ENCODE measurements around the gene PI4K2A.

The PI4K2A gene

DNA sequence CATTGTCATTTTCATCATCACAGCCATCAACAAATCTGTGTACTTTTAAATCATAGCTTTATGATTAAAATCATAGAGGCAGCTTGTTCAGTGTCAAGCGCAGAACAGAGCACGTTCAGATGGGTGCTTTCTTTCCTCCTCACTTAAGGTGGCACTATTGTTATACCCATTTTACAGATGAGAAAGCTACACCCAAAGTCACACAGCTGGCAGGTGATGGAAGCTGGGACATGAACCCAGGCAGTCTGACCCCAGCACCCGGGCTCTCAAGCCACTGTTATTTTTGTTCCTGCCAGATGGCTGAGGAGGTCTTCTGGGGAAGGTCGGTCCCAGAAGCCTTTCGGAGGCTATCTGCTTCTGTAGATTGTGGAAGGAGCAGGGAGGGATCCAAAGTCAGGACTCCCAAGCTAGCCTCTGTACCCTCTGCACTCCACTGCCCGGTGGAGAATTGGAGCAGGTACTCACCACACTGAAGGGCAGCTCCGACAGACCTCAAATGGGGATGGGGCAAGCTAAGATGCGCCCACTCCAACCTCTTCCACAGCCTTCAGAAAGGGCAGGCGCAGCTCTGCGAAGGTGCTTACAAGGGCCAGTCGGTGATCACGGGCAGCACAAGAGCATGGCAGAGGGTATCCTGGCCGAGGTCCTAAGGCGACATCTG is 46.0 kb downstream of the PI4K2A start:
- peak overlapping the region; percentile 84 for H3K4me2 ChIP-seq (ENCODE audit: low read depth, low read length, poor library complexity, severe bottlenecking)
- peak overlapping the region; percentile 79 for H3K4me3 ChIP-seq (ENCODE audit: low read length, poor library complexity, severe bottlenecking)
- H3F3A ChIP-seq (ENCODE audit: low read depth) = no peaks in the 10 kb centered on the region
- H3K9ac ChIP-seq (ENCODE audit: low read depth, low read length, poor library complexity, severe bottlenecking) = peak overlapping the region; percentile 67
- H2AFZ ChIP-seq (ENCODE audit: low read length) = peak overlapping the region; percentile 96
- no peaks in the 10 kb centered on the region for H4K20me1 ChIP-seq (ENCODE audit: insufficient read depth, low read length, poor library complexity, severe bottlenecking)
- H3K27me3 ChIP-seq (ENCODE audit: insufficient read depth, low read length, poor library complexity, severe bottlenecking) = no peaks in the 10 kb centered on the region
- peaks cover 24% of the 10 kb centered on the region for H3K4me1 ChIP-seq (ENCODE audit: insufficient read depth, low read length, poor library complexity, severe bottlenecking)
- H3K9me2 ChIP-seq (replicated peaks; ENCODE audit: low read depth, low read length) = no peaks in the 10 kb centered on the region
- H3K36me3 ChIP-seq (ENCODE audit: insufficient read depth, low read length) = no peaks in the 10 kb centered on the region
- H3K79me2 ChIP-seq (ENCODE audit: insufficient read depth, low read length) = no peaks in the 10 kb centered on the region
- no peak for TF ChIP-seq EZH2phosphoT487 (IDR thresholded peaks at IDR 0.05; ENCODE audit: borderline replicate concordance)
- TF ChIP-seq, protein P1, sequence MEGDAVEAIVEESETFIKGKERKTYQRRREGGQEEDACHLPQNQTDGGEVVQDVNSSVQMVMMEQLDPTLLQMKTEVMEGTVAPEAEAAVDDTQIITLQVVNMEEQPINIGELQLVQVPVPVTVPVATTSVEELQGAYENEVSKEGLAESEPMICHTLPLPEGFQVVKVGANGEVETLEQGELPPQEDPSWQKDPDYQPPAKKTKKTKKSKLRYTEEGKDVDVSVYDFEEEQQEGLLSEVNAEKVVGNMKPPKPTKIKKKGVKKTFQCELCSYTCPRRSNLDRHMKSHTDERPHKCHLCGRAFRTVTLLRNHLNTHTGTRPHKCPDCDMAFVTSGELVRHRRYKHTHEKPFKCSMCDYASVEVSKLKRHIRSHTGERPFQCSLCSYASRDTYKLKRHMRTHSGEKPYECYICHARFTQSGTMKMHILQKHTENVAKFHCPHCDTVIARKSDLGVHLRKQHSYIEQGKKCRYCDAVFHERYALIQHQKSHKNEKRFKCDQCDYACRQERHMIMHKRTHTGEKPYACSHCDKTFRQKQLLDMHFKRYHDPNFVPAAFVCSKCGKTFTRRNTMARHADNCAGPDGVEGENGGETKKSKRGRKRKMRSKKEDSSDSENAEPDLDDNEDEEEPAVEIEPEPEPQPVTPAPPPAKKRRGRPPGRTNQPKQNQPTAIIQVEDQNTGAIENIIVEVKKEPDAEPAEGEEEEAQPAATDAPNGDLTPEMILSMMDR (conservative IDR thresholded peaks at IDR 0.05; ENCODE audit: low read length) = no peak
- no peaks in the 10 kb centered on the region for H3K9me3 ChIP-seq (ENCODE audit: insufficient read depth, low read depth, low read length)

- no peaks in the 10 kb centered on the region for H3K36me3 ChIP-seq (ENCODE audit: insufficient read depth, low read length)
Measured at GRCh38 chr10:97686962-97687784, 46.7 kb downstream of the PI4K2A start, which contains the start of gene AVPI1. Gene AVPI1 (minus strand): TSS chr10:97687241. CDS start chr10:97679905, 7,336 bp downstream.

More at GRCh38 chr10:97686962-97687784, 46.7 kb downstream of the PI4K2A start, which contains the start of gene AVPI1:
- H3K4me2 ChIP-seq (ENCODE audit: low read depth, low read length, poor library complexity, severe bottlenecking) = peak within 1 kb of the TSS; percentile 95
- H3K27me3 ChIP-seq (ENCODE audit: insufficient read depth, low read length, poor library complexity, severe bottlenecking) = no peaks in the 10 kb centered on the region
- no peaks in the 10 kb centered on the region for H3F3A ChIP-seq (ENCODE audit: low read depth)
- peaks cover 24% of the 10 kb centered on the region for H3K4me1 ChIP-seq (ENCODE audit: insufficient read depth, low read length, poor library complexity, severe bottlenecking)
- no peaks in the 10 kb centered on the region for H3K9me2 ChIP-seq (replicated peaks; ENCODE audit: low read depth, low read length)
- peak within 1 kb of the TSS; percentile 96 for H2AFZ ChIP-seq (ENCODE audit: low read length)
- TF ChIP-seq EZH2phosphoT487 (IDR thresholded peaks at IDR 0.05; ENCODE audit: borderline replicate concordance) = no peak
- TF ChIP-seq, protein P1 (conservative IDR thresholded peaks at IDR 0.05; ENCODE audit: low read length) = no peak
- peak within 1 kb of the TSS; percentile 79 for H3K4me3 ChIP-seq (ENCODE audit: low read length, poor library complexity, severe bottlenecking)
- no peaks in the 10 kb centered on the region for H4K20me1 ChIP-seq (ENCODE audit: insufficient read depth, low read length, poor library complexity, severe bottlenecking)
- peak within 1 kb of the TSS; percentile 90 for H3K9ac ChIP-seq (ENCODE audit: low read depth, low read length, poor library complexity, severe bottlenecking)
- H3K9me3 ChIP-seq (ENCODE audit: insufficient read depth, low read depth, low read length) = no peaks in the 10 kb centered on the region
- H3K79me2 ChIP-seq (ENCODE audit: insufficient read depth, low read length) = no peaks in the 10 kb centered on the region

Data from Loucy (cell line).